ENCODE results near the gene GTF3C6.
"Not testable (repeated sequence)": the region's sequence is repeated elsewhere in the genome, so short reads cannot be mapped to it uniquely, and the experiment has no call there.

GTF3C6 gene

DNA sequence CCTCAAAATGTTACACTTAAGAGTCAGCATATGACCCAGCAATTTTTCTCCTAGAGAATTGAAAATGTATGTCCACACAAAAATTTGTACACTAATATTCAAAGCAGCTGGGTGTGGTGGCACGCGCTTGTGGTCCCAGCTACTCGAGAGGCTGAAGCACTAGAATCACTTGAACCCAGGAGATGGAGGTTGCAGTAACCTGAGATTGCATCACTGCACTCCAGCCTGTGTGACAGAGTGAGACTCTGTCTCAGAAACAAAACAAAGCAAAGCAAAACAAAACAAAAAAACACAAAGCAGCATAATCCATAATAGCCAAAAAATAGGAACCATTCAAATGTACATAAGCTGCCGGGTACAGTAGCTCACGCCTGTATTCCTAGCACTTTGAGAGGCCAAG is 21.7 kb downstream of the GTF3C6 start:
- no peak for DNase-seq

DNA sequence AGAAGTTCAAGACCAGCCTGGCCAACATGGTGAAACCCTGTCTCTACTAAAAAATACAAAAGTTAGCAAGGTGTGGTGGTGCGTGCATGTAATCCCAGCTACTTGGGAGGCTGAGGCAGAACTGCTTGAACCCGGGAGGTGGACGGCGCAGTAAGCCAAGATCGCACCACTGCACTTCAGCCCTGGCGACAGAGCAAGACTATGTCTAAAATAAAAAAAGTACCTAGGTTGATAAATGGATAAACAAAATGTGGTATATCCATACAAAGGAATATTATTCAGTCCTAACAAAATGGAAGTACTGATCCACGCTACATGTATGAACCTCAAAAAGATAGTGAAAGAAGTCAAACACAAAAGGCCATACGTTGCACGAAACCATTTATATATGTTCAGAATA is 22.1 kb downstream of the GTF3C6 start:
- no peak for DNase-seq

DNA sequence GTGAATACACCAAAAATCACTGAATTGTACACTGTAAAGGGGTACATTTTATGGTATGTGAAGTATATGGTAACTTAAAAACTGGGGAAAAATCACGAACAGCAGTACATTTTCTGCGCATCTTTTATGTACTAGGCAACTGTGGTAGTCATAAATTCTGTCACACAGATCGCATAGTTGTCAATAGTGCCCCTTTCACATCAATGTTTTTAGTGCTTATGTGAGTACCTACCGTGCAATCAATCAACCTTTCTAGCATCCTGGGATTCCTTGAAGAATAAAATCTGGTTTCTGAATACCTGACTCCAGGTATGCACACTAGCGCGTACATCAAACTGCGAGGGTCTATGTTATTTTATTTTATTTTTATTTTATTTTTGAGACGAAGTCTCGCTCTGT is 22.7 kb downstream of the GTF3C6 start:
- no peak for DNase-seq

DNA sequence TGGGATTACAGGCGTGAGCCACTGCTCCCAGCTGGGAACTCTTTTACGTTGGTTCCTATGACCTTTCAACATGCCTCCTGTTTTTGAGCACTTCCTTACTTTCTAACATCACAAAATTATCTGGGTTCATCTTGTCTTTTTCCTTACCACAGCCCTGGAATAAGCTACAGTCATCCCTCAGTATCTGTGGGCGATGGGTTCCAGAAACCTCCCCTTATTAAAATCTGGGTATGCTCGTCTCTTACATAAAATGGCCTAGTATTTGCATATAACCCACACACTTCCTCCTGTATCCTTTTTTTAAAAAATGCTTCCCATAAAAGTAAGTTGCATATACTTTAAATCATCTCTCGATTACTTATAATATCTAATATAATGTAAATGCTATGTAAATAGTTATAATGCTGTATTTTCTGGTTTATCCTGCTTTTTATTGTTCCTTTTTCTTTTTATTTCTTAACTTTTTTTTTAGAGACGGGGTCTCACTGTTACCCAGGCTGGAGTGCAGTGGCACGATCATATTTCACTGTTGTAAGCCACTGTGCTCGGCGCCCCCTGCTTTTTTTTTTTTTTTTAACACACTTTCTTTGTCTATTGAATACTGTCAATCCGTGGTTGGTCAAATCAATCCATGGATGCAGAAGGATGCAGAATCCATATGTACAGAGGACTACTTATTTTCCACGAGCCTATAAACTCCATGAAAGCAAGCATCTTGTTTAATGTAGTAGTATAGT is 32.5 kb downstream of the GTF3C6 start:
- DNase-seq, result no peak

DNA sequence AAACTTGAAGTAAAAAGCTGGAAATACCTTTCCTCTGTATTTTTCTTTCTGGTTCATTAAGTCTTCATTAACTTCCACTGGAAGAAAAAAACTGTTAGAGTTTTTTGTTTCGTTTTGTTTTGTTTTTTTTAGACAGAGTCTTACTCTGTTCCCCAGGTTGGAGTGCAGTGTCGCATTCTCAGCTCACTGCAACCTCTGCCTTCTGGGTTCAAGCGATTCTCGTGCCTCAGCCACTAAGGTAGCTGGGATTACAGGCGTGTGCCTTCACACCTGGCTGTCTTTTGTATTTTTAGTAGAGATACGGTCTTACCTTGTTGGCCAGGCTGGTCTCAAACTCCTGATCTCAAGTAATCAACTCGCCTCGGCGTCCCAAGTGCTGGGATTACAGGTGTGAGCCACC is 38.2 kb downstream of the GTF3C6 start:
- DNase-seq, result no peak

DNA sequence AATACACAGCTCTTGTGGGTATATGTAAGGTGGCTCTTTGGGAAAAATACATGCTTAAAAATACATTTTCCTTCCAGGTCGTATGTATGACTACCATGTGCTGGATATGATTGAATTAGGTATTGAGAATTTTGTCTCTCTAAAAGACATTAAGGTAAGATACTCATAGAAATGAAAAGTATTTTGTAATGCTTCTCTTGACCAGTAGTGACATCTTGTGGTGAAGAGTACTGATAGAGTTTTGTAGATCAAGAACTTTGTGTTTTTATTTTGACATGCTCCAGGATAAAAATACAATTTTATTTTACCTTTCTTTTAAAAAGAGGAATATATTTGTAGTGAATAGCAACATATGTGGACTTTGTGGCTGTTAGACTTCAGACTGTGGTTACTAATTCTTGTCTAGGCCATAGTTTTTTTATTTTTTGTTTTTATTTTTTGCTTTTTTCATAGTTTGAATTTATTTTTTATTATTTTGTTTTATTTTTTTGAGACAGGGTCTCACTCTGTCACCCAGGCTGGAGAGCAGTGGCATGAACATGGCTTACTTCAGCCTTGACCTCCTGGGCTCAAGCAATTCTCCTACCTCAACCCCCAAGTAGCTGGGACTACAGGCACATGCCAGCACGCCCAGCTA is 41.2 kb downstream of the GTF3C6 start:
- DNase-seq, result no peak

DNA sequence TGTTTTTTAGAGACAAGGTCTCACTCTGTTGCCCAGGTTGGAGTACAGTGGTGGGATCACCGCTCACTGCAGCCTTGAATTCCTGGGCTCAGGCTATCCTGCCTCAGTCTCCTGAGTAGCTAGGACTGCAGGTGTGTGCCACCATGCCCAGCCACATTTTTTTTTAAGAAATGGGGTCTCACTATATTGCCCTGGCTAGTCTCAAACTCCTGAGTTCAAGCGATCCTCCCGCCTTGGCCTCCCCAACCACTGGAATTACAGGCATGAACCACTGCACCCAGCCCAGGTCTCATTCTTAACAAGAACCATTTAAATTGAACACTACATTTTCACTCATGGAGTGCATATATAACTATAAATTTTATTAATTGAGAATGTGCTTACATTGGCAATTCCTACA is 43.8 kb downstream of the GTF3C6 start:
- no peak for DNase-seq

DNA sequence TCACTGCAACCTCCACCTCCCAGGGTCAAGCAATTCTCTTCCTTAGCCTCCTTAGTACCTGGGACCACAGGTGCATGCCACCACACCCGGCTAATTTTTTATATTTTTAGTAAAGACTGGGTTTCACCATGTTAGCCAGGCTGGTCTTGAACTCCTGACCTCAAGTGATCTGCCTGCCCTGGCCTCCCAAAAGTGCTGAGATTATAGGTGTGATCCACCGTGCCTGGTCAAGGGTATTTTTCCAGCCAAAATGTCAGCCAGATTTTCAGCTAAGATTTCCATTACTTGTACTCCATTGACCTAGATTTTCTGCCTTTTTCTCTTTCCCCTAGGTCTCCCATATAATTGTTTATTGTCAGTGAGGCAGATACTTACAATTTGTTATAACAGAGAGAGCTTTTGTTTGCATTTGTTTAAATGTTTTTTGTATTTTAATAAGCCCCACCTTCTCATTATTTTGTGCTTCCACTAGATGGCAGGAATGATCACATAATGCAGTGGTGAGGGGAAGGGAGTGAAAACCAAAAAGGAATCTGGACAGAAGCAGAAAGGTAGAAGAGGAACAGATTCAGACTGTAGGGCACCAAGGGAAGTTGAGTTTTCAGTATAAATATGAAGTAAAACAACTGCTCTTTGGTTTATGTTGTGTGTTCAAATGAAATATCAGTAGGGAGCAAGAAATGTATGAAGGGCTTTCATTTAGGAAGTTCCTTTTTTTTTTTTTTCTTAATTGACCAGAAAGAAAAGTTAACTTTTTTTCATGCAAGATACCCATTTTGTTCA is 53.0 kb downstream of the GTF3C6 start:
- DNase-seq, result no peak

DNA sequence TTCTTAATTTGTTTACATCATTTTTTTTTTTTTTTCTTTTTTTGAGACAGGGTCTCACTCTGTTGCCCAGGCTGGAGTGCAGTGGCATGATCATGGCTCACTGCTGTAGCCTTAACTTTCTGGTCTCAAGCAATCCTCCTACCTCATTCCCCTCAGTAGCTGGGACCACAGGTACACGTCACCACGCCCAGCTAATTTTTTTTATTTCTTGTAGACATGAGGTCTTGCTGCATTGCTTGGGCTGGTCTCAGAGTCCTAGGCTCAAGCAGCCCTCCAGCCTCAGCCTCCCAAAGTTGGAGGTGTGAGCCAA is 53.6 kb downstream of the GTF3C6 start:
- DNase-seq, result no peak

DNA sequence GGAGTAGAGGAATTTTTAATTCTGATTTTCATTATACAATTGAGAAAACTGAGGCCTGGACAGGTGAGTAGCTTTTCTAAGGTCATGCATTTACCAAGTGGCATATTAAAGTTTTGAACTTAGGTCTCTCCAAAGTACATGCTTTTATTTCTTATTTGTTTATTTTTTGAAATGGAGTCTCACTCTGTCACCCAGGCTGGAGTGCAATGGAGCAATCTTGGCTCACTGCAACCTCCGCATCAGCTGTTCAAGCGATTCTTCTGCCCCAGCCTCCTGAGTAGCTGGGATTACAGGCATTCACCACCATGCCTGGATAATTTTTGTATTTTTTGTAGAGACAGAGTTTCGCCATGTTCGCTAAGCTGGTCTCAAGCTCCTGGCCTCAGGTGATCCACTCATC is 54.0 kb downstream of the GTF3C6 start:
- not testable (repeated sequence) for DNase-seq

DNA sequence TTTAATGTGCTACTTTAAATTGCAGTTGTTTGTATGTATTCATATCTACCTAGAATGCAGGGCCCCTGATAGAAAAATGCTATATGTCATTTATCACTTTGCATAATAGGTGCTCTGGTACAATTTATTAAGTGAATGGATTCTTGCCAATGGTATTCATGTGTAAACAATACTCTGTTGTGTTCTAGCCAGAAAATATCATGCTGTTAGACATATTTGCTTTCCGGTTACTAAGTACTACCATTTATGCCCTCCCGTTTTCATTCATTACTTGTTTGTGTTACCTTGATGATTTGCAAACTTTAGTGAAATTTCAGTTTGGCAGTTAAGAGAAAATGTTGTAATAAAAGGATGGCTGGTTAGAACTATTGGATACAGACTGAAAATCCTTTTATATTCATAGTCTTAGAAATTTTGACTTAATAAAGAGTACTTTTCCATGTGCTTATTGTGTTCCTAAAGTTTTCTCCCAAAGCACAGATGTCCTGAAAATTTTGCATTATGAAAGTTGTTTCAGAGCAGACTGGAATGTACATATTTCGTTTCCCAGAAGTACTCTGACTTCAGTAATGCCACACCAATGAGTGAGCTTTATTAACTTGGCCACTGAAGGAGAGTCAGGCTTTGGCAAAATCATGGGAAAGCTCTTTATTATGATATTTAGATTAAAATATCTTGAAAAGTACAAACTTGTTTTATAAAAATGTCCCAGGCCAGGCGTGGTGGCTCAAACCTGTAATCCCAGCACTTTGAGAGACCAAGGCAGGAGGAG is 54.8 kb downstream of the GTF3C6 start:
- no peak for DNase-seq

DNA sequence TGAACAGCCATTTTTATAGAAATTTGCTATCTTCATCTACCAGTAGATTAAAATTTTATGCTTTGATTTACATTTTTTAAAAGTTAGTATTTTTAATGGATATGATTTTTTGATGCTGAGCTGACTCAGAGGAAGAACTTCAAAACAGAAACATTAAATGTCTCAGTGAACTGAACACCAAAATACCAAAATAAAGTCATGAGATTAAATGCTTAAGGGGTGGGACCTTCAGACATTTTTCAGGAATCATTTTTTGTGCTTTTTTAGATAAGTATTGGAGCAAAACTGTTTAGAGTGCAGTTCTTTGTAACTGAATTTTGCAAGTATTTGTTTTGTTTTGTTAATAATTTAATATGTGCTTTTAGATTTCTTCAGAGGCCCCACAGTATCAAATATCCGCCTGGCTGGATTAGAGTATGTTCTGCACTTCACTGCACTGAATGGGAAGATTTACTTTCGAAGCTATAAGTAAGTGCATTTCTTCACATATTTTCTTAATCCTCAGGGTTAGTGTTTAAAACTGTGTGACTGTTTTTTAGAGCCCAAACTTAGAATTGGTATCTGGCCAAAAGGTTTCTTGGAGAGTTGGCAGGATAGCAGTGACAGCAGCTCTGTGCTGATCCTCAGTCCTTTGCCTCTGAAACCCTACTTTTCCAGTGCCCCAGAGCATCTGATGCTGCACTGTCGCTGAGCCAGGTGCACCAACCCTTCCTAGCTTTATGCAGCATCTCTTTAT is 57.1 kb downstream of the GTF3C6 start:
- DNase-seq, result no peak

DNA sequence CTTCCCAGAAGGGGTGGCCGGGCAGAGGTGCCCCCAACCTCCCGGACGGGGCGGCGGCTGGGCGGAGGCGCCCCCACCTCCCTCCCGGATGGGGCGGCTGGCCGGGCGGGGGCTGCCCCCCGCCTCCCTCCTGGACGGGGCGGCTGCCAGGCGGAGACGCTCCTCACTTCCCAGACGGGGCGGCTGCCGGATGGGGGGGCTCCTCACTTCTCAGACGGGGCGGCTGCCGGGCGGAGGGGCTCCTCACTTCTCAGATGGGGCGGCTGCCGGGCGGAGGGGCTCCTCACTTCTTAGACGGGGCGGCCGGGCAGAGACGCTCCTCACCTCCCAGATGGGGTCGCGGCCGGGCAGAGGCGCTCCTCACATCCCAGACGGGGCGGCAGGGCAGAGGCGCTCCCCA is 58.7 kb downstream of the GTF3C6 start:
- not testable (repeated sequence) for DNase-seq
